ENCODE results near the gene STK39.

- TF ChIP-seq MAX (IDR thresholded peaks at IDR 0.05) (no peak), CTCF (IDR thresholded peaks at IDR 0.05) (no peak)
Measured at GRCh38 chr2:168217920-168218319, 29.5 kb downstream of the STK39 start.

Data from A549 (cell line).